Measurements from ENCODE around the gene CACNB4. TPM values are rescaled to one million over a fixed set of nuclear protein-coding genes. Genes with fewer than 3 reads are reported as not detected.

Gene CACNB4
- total and polyA plus RNA-seq, 10 of the 15 experiments (the other 5 are each of a cell fraction or from before 2014, with no cell fraction given): 2.0 to 21.6 (median 9.3) TPM

GRCh38 chr2:151791545-151791944, 307.3 kb downstream of the CACNB4 start:
- Histone ChIP-seq H3K4me2 (ENCODE audit: control insufficient read depth, insufficient read depth) (no peak overlapping the region), H3K4me3 (no peak overlapping the region), H3K79me2 (ENCODE audit: control insufficient read depth, insufficient read depth, low read length) (no peaks in the 10 kb centered on the region), H3K27me3 (replicated peaks in 1 of 2; ENCODE audit: control insufficient read depth in 2 of 2, insufficient read depth in 2 of 2, low read length in 1 of 2) (no peaks in the 10 kb centered on the region), H3K4me1 (ENCODE audit: control insufficient read depth, insufficient read depth, low read length) (no peaks in the 10 kb centered on the region), H3K27ac (ENCODE audit: control insufficient read depth, insufficient read depth) (no peak overlapping the region), H2AFZ (ENCODE audit: control insufficient read depth, low read depth, low read length) (no peak overlapping the region), H3K9me3 (replicated peaks; ENCODE audit: control insufficient read depth, insufficient read depth, low read length) (no peaks in the 10 kb centered on the region; the same call in 2 of the 3 replicates), H3K36me3 (ENCODE audit: control insufficient read depth in 2 of 2, insufficient read depth in 2 of 2, low read length in 1 of 2) (peaks cover 0 to 4% of the 10 kb centered on the region in 2 experiments; a peak in 2 of 4 replicates), H3K9ac (ENCODE audit: control insufficient read depth, insufficient read depth, low read length) (no peak overlapping the region), H4K20me1 (ENCODE audit: control insufficient read depth, insufficient read depth) (no peaks in the 10 kb centered on the region)
- 97% methylated on average over 3 of the region's 3 CpGs for WGBS (ENCODE audit: insufficient coverage, insufficient replicate concordance, low lambda C conversion rate, missing lambda C conversion rate)
- POLR2A ChIA-PET: no interaction called here
- in situ Hi-C loops (cut with MboI): no loop called here
- DNase-seq (ENCODE audit: low read depth, low spot score): no peak
- RAD21 ChIA-PET (ENCODE audit: unreplicated experiment): no interaction called here
- ATAC-seq: no peak
- CTCF ChIA-PET: interaction anchor here (0.5 to 1.1 kb wide), 3 partner anchors 11 to 56 kb away, joined by 3 to 6 read pairs (median 3); no protein-coding TSS in a partner anchor
- no TSS peak for BruUV-seq (replicated peaks)
- SMC1A ChIA-PET (ENCODE audit: uncharacterized antibody, unreplicated experiment): interaction anchor here (0.7 to 2.0 kb wide), 3 partner anchors 10 to 38 kb away, joined by 3 to 5 read pairs (median 4); no protein-coding TSS in a partner anchor
- no peak for FAIRE-seq
- TF ChIP-seq E4F1 (IDR thresholded peaks at IDR 0.05; ENCODE audit: borderline replicate concordance, partially characterized antibody) (no peak), NRF1 (conservative IDR thresholded peaks at IDR 0.05; ENCODE audit: low read depth, low read length) (no peak), ZZZ3 (IDR thresholded peaks at IDR 0.05; ENCODE audit: control insufficient read depth, insufficient read length, low read depth) (no peak), CREB1 (IDR thresholded peaks at IDR 0.05; ENCODE audit: low read depth) (no peak), ELK1 (IDR thresholded peaks at IDR 0.05; ENCODE audit: low read depth, low read length) (no peak), FOXM1 (IDR thresholded peaks at IDR 0.05; ENCODE audit: low read depth, low read length) (no peak), HDAC6 (IDR thresholded peaks at IDR 0.05; ENCODE audit: unreplicated experiment) (no peak), SPI1 (IDR thresholded peaks at IDR 0.05; ENCODE audit: borderline replicate concordance, insufficient read depth, low read depth, low read length) (no peak), PAX5 (IDR thresholded peaks at IDR 0.05; ENCODE audit: borderline replicate concordance, low read depth, low read length) (no peak), WRNIP1 (IDR thresholded peaks at IDR 0.05; ENCODE audit: borderline replicate concordance, low read depth, low read length) (no peak), GABPA (IDR thresholded peaks at IDR 0.05; ENCODE audit: low read depth) (no peak), TCF3 (IDR thresholded peaks at IDR 0.05; ENCODE audit: borderline replicate concordance, insufficient read depth, low read depth, low read length) (no peak), DPF2 (IDR thresholded peaks at IDR 0.05) (no peak), IKZF1 (conservative IDR thresholded peaks at IDR 0.05) (no peak), RELB (IDR thresholded peaks at IDR 0.05; ENCODE audit: low read depth) (no peak)
- TF ChIP-seq, protein P1, sequence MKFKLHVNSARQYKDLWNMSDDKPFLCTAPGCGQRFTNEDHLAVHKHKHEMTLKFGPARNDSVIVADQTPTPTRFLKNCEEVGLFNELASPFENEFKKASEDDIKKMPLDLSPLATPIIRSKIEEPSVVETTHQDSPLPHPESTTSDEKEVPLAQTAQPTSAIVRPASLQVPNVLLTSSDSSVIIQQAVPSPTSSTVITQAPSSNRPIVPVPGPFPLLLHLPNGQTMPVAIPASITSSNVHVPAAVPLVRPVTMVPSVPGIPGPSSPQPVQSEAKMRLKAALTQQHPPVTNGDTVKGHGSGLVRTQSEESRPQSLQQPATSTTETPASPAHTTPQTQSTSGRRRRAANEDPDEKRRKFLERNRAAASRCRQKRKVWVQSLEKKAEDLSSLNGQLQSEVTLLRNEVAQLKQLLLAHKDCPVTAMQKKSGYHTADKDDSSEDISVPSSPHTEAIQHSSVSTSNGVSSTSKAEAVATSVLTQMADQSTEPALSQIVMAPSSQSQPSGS (IDR thresholded peaks at IDR 0.05; ENCODE audit: low read length): no peak
- intact Hi-C loops (cut with micrococcal nuclease; ENCODE audit: unreplicated experiment): no loop called here
